GM21390 (cell line): ENCODE data around the gene UGT2B17.
"Not testable (repeated sequence)": the region's sequence is repeated elsewhere in the genome, so short reads cannot be mapped to it uniquely, and the experiment has no call there.

Source experiments
- ATAC-seq: cut with Tn5 transposase; IDR thresholded peaks from one replicate; pipeline ENCODE4 v1.9.1; 2021; ENCODE audit not compliant: unreplicated experiment

Gene UGT2B17

DNA sequence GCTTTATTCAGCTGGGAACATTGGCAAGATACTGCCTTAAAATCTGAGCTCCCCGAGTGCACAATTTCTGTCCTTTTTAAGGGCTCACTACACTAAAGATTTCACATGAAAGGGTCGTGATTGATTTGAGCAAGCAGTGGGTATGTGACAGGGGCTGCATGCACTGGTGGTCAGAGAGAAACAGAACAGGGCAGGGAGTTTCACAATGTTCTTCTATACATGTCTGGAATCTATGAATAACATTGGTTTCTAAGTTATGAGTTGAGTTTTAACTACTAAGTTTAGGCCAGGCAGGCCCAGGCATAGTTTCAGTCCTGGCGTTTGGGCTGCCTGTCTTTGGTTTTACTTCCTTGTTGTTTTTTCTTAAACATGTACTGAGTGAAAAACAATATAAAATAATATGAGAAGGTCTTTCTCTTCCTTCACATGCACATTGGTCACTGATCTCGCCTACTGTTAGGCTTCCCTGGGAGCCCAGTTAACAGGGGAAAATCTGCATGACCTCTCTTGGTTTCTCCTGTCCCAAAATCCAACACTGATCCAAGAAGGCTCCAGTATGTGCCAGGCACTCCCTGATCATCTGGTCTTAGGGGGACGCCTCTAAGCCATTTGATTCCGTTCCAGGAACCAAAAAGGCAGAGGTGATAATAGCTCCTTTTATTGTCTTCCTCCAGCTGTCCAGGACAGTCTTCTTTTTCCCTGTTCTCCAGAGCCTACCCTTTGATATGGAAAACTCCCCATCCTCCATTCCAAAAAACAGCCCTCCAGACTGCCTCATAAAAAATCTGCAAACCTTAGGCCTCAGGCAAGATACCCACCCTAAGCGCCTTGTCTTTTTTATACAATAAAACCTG, at the start of gene UGT2B17:
TSS of gene UGT2B17 (minus strand) at position 51 of the 854 bp plus-strand sequence. CDS start 7,838 bp downstream, outside the sequence.
- no peak for ATAC-seq

- ATAC-seq, result not testable (repeated sequence)
Measured at GRCh38 chr4:68622731-68623130, 46.6 kb upstream of the UGT2B17 start.

DNA sequence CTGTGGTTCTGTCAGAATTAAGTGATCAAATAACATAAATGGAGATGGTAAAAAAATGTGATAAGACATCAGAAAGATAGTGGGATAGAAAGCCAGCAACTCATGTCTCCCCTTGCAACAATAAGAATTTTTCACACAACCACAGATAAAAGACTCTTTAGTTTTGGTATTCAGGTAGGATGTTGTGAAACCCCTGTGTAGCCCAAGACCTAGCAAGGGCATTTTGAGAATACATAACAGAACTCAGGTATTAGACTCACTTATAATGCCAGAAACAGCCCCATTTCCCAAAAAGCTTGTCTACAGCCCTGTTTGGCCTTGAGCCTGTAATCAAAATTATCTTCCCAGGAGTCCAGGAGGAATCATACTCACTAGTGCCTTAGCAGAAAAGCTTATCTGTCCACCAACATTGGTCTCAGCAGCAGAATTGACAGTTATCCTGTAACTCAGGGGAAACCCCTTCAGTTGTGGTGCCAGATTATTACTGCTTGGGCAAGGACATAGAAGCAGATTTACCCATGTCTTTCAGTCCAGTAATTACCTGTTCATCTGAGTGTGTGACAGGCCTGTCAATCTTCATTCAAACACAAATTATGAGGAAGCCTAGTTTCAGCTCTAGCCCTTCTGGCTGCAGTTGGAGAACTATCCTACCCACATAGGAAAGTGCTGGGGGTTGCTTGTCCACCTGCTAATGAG, 41.0 kb upstream of the UGT2B17 start:
- no peak for ATAC-seq

- ATAC-seq, result no peak
Measured at GRCh38 chr4:68615699-68616422, 39.7 kb upstream of the UGT2B17 start.

GRCh38 chr4:68613752-68614151, 37.6 kb upstream of the UGT2B17 start:
- ATAC-seq, result no peak

GRCh38 chr4:68606240-68606639, 30.1 kb upstream of the UGT2B17 start:
- ATAC-seq, result no peak

- no peak for ATAC-seq
Measured at GRCh38 chr4:68599150-68599549, 23.0 kb upstream of the UGT2B17 start.

DNA sequence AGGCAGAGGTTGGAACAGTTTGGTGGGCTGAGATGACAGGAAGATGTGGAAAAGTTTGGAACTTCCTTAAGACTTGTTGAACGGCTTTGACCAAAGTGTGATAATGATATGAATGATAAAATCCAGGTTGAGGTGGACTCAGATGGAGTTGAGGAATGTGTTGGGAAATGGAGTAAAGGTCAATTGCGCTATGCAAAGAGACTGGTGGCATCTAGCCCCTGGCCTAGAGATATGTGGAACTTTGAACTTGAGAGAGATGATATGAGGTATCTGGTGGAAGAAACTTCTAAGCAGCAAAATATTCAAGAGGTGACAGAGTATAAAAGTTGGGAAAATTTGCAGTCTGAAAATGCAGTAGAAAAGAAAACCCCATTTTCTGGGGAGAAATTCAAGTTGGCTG, 21.4 kb upstream of the UGT2B17 start:
- ATAC-seq, result no peak

- ATAC-seq, result no peak
Measured at GRCh38 chr4:68594678-68595077, 18.6 kb upstream of the UGT2B17 start.

GRCh38 chr4:68593112-68593511, 17.0 kb upstream of the UGT2B17 start:
- no peak for ATAC-seq

GRCh38 chr4:68592673-68593072, 16.6 kb upstream of the UGT2B17 start:
- ATAC-seq, result no peak

- no peak for ATAC-seq
Measured at GRCh38 chr4:68591204-68591603, 15.1 kb upstream of the UGT2B17 start.

DNA sequence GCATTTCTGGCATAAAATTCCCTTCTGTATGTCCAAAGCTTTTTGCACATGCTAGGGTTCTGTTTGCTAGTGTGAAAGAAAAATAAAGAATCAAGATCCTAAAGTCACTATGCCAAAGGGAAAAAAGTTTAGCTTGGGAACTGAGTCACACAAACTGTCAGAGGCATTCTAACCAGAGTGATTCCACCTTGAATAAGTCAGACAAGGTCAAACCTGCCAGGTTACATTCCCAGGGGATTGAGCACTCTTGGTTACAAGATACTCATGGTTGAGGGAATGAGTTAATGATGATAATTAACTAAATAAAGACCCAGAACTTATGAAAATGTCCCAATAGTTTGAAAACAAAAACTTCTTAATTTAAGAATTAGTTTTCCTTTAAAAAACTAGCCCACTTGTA, 13.7 kb upstream of the UGT2B17 start:
- no peak for ATAC-seq

DNA sequence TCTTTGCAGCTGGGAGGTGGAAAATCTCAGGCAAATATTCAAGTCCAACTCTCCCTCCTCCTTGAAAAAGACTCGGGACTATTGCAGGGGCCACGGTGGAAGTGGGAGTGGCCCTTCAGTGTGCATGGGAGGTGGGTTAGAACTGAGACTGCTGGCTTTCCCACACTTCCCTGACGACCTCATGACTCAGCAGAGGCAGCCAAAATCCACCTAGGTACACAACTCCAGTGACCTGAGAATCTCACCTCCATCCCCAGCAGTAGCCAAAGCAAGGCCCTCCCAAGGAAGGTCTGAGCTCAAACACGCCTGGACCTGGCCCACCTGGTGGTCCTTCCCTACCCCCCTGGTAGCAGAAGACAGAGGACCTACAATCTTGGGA, 6.2 kb upstream of the UGT2B17 start:
- no peak for ATAC-seq

GRCh38 chr4:68581383-68582338, 5.5 kb upstream of the UGT2B17 start:
- ATAC-seq, result no peak

- no peak for ATAC-seq
Measured at GRCh38 chr4:68577590-68577989, 1.5 kb upstream of the UGT2B17 start.

DNA sequence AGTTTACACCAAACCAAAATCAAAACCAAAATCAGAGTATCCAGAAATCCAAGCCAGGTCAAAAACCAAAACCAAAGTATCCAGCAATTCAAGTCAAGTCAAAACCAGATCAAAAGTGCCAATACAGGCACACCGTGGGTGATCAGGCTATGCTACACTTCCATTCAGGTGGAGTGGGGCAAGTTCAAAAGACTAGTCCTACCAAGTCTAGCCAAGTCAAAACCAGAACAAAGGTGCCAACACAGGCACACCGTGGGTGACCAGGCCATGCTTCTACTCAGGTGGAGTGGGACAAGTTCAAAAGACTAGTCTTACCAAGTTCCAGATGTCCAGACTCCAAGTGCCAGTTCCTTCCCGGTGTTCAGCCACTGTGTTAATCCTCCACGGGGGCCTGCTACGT, 486 bp downstream of the UGT2B17 start:
- ATAC-seq, result not testable (repeated sequence)

- no peak for ATAC-seq
Measured at GRCh38 chr4:68575081-68575480, 1.0 kb downstream of the UGT2B17 start.

DNA sequence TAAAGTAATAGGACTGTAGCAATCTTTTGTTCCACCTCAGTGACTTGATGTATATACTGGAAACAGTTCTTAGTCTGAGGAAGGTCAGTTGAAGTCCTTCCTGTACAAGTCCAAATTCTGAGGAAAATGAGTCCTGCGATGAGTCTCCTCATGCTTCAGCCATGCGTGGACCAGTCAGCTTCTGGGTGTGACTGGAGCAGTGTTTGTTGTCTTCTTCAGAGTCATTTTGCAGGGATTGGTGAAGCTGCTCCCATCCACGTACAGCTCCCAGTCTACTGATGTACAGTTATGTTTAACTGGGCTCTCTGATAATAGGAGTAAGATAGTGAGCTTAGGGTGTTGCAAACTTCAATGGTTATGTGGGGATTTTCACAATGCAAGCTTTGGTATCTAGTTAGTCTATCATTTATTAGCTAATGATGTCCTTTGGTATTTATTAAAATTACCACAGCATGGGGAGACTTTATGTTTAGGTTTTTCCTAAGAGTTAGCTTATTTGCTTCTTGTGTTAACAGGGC, 3.4 kb downstream of the UGT2B17 start:
- ATAC-seq, result no peak

DNA sequence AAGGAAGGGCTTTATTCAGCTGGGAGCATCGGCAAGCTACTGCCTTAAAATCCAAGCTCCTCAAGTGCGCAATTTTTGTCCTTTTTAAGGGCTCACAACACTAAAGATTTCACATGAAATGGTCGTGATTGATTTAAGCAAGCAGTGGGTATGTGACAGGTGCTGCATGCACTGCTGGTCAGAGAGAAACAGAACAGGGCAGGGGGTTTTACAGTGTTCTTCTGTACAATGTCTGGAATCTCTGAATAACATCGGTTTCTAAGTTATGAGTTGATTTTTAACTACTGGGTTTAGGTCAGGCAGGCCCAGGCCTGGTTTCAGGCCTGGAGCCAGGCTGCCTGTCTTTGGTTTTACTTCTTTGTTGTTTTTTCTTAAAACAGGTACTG, 6.0 kb downstream of the UGT2B17 start:
- no peak for ATAC-seq
